Endothelial cell of umbilical vein (primary cell): ENCODE measurements around the gene PRDX3.

Experiments used
- EZH2 ChIP-seq: IDR thresholded peaks from 2 replicates; pipeline ENCODE4 v1.6.1; 2012; ENCODE audit warnings: borderline replicate concordance, low read depth, mild to moderate bottlenecking, moderate library complexity, low read length, inconsistent platforms; ENCODE audit not compliant: severe bottlenecking
- FOS ChIP-seq: IDR thresholded peaks from 2 replicates; pipeline ENCODE4 v1.6.1; 2011; ENCODE audit warnings: mild to moderate bottlenecking, low read length, moderate library complexity, borderline replicate concordance; ENCODE audit not compliant: insufficient read depth
- GATA2 ChIP-seq: IDR thresholded peaks from 2 replicates; pipeline ENCODE4 v1.7.0; 2011; ENCODE audit warnings: low read depth, mild to moderate bottlenecking, moderate library complexity, mixed read lengths, low read length; ENCODE audit not compliant: insufficient read length, insufficient read depth
- JUN ChIP-seq: IDR thresholded peaks from 2 replicates; pipeline ENCODE4 v1.6.1; 2011; ENCODE audit warnings: borderline replicate concordance, low read depth; ENCODE audit not compliant: insufficient read length, insufficient read depth
- POLR2A ChIP-seq: IDR thresholded peaks from 2 replicates; pipeline ENCODE4 v1.6.1; 2012; ENCODE audit warnings: low read depth, mild to moderate bottlenecking, control low read depth, low read length
- POLR2AphosphoS5 ChIP-seq: IDR thresholded peaks from 2 replicates; pipeline ENCODE4 v1.6.1; 2012; ENCODE audit warnings: low read depth, mild to moderate bottlenecking, control low read depth, low read length, moderate library complexity; ENCODE audit not compliant: insufficient read depth
- TF ChIP-seq, protein P1 (sequence below), 2 donors: IDR thresholded peaks; 1 replicate in 1 of 2; 2 replicates in 1 of 2; pipeline ENCODE4 v1.5.1; 2011; ENCODE audit warnings: low read length in 2 of 2, mild to moderate bottlenecking in 2 of 2, moderate library complexity in 2 of 2, control low read depth in 1 of 2, inconsistent platforms in 1 of 2, low read depth in 1 of 2; ENCODE audit not compliant: insufficient read depth in 1 of 2; ENCODE audit errors: extremely low read depth in 1 of 2
- TF ChIP-seq, protein P2 (sequence below): IDR thresholded peaks from 2 replicates; pipeline ENCODE4 v1.6.1; 2011; ENCODE audit not compliant: insufficient read depth, insufficient read length

DNA sequence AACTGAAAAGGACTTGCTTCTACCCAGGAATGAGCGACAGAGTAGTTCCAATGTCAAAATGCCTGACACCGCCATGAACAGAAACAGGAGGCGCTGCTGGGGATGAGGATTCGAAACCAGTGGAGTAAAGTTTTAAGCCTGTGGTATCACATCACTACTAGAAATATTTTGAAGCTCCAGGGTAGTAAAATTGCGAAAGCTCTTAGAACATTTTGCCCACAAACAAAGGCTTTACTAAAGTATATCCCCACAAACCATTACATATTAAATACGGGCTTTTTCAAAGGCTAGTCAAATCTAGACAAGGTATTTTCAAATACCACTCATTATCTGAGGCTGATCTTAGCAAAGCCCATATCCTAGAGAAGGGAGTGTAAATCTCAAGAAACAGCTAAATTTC is 2.4 kb downstream of the PRDX3 start:
- TF ChIP-seq, protein P1, sequence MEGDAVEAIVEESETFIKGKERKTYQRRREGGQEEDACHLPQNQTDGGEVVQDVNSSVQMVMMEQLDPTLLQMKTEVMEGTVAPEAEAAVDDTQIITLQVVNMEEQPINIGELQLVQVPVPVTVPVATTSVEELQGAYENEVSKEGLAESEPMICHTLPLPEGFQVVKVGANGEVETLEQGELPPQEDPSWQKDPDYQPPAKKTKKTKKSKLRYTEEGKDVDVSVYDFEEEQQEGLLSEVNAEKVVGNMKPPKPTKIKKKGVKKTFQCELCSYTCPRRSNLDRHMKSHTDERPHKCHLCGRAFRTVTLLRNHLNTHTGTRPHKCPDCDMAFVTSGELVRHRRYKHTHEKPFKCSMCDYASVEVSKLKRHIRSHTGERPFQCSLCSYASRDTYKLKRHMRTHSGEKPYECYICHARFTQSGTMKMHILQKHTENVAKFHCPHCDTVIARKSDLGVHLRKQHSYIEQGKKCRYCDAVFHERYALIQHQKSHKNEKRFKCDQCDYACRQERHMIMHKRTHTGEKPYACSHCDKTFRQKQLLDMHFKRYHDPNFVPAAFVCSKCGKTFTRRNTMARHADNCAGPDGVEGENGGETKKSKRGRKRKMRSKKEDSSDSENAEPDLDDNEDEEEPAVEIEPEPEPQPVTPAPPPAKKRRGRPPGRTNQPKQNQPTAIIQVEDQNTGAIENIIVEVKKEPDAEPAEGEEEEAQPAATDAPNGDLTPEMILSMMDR (IDR thresholded peaks at IDR 0.05; ENCODE audit: extremely low read depth in 1 of 2, insufficient read depth in 1 of 2, low read depth in 1 of 2, low read length in 2 of 2): no peak
- TF ChIP-seq, protein P2, sequence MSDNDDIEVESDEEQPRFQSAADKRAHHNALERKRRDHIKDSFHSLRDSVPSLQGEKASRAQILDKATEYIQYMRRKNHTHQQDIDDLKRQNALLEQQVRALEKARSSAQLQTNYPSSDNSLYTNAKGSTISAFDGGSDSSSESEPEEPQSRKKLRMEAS: no peak
- TF ChIP-seq FOS (no peak), POLR2AphosphoS5 (no peak), POLR2A (no peak), EZH2 (no peak), JUN (no peak), GATA2 (no peak)
